ENCODE results near the gene CCDC177.
A peak's percentile ranks its signal among the peaks of the same experiment; 100 is the strongest.

The CCDC177 gene

GRCh38 chr14:69567563-69567962 lies 7.1 kb downstream of the CCDC177 start:
- no peak for DNase-seq

GRCh38 chr14:69561893-69562292 lies 12.8 kb downstream of the CCDC177 start:
- no peak for DNase-seq

- DNase-seq = no peak
These were observed 13.8 kb downstream of the CCDC177 start for GRCh38 chr14:69560826-69561225.

DNA sequence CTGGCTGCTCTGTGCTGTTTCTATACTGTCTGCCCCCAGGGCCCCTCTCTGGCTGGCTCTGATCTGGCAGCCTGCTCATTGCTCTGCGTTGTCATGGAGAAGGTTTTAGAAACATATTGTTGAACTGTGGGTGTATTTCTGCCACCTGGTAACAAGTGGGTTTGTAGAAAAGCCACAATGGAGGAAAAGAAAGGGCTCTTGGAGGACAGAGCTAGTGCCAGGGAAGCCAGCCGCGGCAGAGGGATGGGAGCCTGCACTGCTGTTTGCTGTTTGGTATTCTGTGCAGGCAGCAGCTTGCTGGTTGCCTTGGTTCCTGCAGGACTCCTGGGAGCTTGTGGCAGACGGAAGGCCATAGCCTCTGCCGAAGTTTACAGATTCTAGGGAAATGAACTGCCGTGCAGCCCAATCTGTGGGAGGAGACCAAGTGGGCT lies 15.1 kb downstream of the CCDC177 start:
- no peak for DNase-seq

GRCh38 chr14:69558774-69559173 lies 15.9 kb downstream of the CCDC177 start:
- no peak for DNase-seq

- no peak for DNase-seq
These were observed 20.2 kb downstream of the CCDC177 start for GRCh38 chr14:69554500-69554899.

DNA sequence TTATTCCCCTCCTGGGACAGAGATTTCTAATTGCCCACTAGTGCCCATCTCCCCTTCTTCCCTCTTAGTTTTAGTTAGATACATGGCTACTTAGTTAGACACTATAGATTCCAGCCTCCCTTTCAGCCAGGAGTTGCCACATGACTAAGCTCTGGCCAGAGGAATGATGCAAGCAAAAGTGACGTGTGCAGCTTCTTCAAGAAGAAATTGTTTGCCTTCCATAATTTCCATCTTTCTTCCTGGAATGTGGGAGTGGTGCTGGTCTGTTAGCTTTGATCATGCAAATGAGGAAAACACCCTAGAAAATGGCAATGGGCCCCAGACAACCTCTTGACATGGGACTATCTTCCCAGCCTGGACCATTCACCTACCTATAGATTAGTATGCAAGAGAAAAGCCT lies 21.4 kb downstream of the CCDC177 start:
- DNase-seq = no peak

DNA sequence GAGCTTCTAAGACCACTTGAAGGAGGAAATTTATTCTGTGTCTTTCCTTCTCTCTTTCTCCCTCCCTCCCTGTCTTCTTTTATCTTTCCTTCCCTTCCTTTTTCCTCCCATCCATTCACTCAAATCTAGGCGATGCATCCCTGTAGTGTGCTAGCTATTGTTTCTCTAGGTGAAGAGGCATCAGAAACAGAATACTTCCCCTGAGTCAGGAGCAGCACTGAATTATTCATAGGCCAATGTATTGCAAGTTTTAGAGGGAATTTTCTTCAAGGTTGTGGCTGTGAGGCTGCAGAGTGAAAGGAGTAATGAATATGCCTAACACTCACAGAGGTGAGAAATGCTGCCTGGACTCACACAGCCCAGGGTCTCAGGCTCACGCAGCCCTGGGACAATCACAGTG lies 23.2 kb downstream of the CCDC177 start:
- no peak for DNase-seq

GRCh38 chr14:69548566-69548965 lies 26.1 kb downstream of the CCDC177 start:
- DNase-seq = no peak

- peak; percentile 85 for DNase-seq
These were observed 26.8 kb downstream of the CCDC177 start for GRCh38 chr14:69547701-69548348.

GRCh38 chr14:69543341-69544115 lies 31.1 kb downstream of the CCDC177 start:
- DNase-seq = no peak

GRCh38 chr14:69542311-69542710 lies 32.4 kb downstream of the CCDC177 start:
- DNase-seq = no peak

DNA sequence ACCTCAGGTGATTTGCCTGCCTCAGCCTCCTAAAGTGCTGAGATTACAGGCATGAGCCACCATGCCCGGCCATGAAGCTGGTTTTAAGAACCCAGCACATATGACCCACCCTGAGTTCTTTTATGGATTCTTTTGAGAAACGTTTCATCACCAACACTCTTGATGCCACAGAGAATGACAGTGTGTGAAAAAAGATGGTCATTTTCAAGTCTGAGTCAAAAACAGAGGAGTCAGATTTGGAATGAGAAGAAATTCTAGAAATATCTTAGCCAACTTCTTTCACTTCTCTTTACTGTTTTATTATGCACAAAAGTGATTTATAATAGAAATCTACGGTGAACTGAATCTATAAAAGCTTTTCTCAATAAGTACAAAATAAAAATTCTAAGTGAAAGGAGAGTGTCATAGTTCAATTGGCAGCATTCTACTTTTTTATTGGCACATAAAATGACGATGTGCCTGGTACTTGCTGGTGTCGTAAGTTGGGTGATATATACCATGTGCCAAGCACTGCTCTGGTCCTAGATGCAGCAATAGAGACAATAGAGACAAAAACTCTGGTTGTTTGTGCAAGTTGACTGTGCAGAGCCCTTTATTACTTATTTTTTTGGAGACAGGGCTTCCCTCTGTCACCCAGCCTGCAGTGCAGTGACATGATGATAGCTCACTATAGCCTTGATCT lies 33.9 kb downstream of the CCDC177 start:
- no peak for DNase-seq

DNA sequence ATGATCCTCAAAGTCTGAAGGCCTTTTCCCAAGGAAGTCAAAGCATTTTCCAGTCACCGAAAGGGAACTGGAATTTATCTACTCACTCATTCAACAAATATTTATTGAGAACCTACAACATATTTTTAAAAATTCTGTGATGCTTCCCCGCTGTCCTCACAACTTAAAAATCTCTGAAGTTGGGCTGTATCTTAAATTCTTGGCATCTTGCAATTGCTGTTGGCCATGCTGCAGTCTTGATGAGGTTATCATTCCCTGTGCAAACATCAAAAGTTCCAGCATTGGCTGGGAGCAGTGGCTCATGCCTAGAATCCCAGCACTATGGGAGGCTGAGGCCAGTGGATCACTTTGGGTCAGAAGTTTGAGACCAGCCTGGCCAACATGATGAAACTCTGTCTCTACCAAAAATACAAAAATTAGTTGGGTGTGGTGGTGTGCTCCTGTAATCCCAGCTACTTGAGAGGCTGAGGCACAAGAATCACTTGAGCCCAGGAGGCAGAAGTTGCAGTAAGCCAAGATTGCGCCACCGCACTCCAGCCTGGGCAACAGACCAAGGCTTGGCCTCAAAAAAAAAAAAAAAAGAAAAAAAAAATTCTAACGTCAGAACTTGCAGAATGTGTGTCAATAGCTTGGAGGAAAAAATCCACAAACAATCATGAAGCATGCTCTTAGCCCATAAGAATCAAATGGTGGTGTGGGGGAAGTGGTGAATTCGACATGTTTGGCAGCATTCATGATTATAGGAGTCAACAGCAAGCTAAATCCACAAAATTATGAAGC lies 34.9 kb downstream of the CCDC177 start:
- no peak for DNase-seq

GRCh38 chr14:69538766-69539165 lies 35.9 kb downstream of the CCDC177 start:
- DNase-seq = no peak

GRCh38 chr14:69537900-69538299 lies 36.8 kb downstream of the CCDC177 start:
- no peak for DNase-seq

DNA sequence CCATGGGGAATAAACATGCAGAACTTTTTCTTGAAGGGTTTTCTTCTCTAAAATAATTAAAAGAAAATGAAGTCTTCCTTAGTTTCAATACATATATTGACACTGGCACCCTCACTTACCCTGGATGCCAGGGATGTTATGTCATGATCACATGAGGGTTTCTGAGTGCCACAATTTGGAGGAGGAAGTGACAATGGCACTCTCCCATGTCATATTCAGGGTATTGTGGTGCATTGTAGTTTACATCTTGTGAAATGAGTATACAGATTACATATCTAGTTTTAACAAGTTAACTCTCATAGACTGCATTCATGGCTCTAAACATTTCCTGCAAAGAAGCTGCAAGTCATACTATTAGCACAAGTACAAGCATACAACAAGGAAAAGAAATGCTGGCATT lies 37.7 kb downstream of the CCDC177 start:
- DNase-seq = no peak

GRCh38 chr14:69535230-69535848 lies 39.3 kb downstream of the CCDC177 start:
- peak; percentile 18 for DNase-seq

- DNase-seq = no peak
These were observed 41.9 kb downstream of the CCDC177 start for GRCh38 chr14:69532561-69533340.

DNA sequence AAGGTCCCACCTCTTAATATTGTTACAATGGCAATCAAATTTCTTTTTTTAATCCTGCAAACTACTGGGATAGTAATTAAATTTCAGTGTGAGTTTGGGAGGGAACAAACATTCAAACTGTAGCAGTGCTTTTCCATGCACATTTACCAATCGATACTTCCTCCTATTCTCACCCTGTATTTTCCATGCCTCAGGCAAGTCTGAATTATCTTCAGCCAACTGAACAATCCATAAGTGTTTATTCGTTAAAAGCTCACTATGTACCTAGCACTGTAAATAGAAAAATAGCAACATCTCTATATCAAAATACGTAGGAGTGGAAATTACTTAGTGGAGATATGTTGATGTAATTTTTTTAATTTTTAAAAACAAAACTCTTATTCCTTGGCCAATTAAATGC lies 43.5 kb downstream of the CCDC177 start:
- no peak for DNase-seq

- DNase-seq = no peak
These were observed 44.6 kb downstream of the CCDC177 start for GRCh38 chr14:69530095-69530494.
